ENCODE results near the gene SYT4.

Gene SYT4

GRCh38 chr18:43236921-43237320 lies 40.4 kb downstream of the SYT4 start:
- in situ Hi-C loops (cut with HindIII; ENCODE audit: low sequenced_read_pairs) = no loop called here
- DNase-seq (ENCODE audit: low read depth, low spot score) = peak; percentile 3

GRCh38 chr18:43234889-43235288 lies 42.4 kb downstream of the SYT4 start:
- no peak overlapping the region for H3K4me3 ChIP-seq (ENCODE audit: low read depth, low read length)
- in situ Hi-C loops (cut with HindIII; ENCODE audit: low sequenced_read_pairs) = no loop called here
- TF ChIP-seq CTCF (IDR thresholded peaks at IDR 0.05; ENCODE audit: low read depth, low read length) = no peak
- DNase-seq (ENCODE audit: low read depth, low spot score) = peak; percentile 19

More at GRCh38 chr18:43236921-43237320, 40.4 kb downstream of the SYT4 start:
- no peak for TF ChIP-seq CTCF (IDR thresholded peaks at IDR 0.05; ENCODE audit: low read depth, low read length)
- no peak overlapping the region for H3K4me3 ChIP-seq (ENCODE audit: low read depth, low read length)

- no peak overlapping the region for H3K4me3 ChIP-seq (ENCODE audit: low read depth, low read length)
- in situ Hi-C loops (cut with HindIII; ENCODE audit: low sequenced_read_pairs) = no loop called here
- no peak for DNase-seq (ENCODE audit: low read depth, low spot score)
- no peak for TF ChIP-seq CTCF (IDR thresholded peaks at IDR 0.05; ENCODE audit: low read depth, low read length)
Measured at GRCh38 chr18:43222501-43222900, 54.8 kb downstream of the SYT4 start.

GRCh38 chr18:43220691-43221090 lies 56.6 kb downstream of the SYT4 start:
- DNase-seq (ENCODE audit: low read depth, low spot score) = no peak
- H3K4me3 ChIP-seq (ENCODE audit: low read depth, low read length) = no peak overlapping the region
- in situ Hi-C loops (cut with HindIII; ENCODE audit: low sequenced_read_pairs) = no loop called here
- TF ChIP-seq CTCF (IDR thresholded peaks at IDR 0.05; ENCODE audit: low read depth, low read length) = no peak
